ENCODE measurements around the gene ANKRD13A.

- TF ChIP-seq POLR2A (IDR thresholded peaks at IDR 0.05) (no peak), CTCF (IDR thresholded peaks at IDR 0.05) (no peak)
Observed at GRCh38 chr12:110074089-110074488, 74.9 kb downstream of the ANKRD13A start.
